EH (cell line): ENCODE measurements around the gene CENPN.

Experiments
- DNase-seq: peaks from one replicate; pipeline ENCODE4 v3.0.0-alpha.2; 2015; ENCODE audit warnings: low read depth

CENPN gene

DNA sequence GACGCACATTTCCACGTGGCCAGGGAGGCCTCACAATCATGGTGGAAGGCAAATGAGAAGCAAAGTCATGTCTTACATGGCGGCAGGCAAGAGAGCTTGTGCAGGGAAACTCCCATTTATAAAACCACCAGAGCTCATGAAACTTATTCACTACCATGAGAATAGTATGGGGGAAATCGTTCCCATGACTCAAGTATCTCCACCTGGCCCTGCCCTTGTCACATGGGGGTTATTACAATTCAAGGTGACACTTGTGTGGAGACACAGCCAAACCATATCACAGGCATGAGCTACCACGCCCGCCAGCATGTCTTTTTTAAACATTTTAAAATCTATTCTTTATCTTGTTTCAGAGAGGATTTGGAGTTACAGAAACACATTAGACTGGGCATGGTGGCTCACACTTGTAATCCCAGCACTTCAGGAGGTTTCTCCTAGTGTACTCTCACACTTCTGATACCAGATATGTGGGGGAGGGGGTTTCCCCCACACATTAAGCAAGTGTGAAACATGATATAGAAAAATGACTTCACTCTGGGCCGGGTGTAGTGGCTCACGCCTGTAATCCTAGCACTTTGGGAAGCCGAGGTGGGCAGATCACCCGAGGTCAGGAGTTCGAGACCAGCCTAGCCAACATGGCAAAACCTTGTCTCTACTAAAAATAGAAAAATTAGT, 23.1 kb downstream of the CENPN start:
- DNase-seq, result no peak

DNA sequence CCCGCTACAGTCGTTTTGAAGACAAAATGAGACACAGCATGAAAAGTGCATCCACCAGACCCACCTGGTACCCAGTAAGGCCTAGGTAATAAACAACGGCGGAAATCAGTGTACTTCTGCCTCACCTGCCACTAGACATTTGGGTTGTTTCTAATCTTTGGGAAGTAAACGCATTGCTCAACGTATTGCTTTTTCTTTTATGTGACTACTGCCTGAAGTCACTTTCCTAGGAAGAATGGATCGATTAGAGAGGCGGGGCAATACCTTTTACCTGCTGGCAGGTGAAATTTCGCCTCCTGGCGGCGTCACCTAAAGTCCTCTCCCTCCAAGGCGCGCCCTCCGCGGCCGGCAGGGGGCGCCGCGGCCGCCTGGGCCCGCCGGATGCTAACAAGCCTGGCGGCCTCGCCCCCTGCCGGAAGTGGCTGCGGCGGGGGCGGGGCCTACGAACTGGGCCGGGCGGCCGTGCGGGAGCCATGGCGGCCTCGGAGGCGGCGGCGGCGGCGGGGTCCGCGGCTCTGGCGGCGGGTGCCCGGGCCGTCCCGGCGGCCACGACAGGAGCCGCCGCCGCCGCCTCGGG, 28.5 kb downstream of the CENPN start, which contains the start of gene ATMIN:
Gene ATMIN (plus strand): TSS at position 445 of the 577 bp plus-strand sequence. CDS start 29 bp downstream, at position 474.
- peak; percentile 83 for DNase-seq

DNA sequence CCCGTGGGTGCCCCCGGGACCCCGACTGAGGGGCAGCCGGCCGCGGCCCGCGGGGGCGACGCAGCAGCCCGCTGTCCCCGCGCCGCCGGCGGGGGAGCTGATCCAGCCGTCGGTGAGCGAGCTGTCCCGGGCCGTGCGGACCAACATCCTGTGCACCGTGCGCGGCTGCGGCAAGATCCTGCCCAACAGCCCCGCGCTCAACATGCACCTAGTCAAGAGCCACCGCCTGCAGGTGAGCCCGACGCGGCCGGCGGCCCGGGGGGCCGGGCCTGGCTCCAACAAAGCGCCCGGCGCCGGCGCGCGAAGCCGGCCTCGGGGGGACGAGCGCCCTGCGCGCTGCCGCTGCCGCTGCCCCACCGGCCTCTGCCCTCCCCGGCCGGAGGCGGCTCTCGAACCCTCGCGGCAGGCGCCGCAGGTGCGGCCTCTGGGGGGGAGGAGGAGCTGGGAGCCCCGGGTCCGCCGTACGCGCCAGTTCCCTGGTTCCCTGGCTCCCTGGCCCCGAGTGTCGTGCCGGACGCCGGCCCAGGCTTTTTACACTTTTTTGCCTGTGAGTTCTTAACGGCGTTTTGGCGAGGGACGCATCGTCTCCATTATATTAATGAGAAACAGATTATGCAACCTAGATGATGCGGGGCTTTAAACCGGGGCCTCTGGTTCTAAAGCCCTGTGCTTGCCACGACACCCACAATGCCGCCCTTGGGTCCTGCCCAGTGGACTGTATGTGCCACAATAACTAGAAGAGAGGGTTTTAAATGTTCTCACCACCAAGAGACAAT, 29.1 kb downstream of the CENPN start:
- peak; percentile 46 for DNase-seq

DNA sequence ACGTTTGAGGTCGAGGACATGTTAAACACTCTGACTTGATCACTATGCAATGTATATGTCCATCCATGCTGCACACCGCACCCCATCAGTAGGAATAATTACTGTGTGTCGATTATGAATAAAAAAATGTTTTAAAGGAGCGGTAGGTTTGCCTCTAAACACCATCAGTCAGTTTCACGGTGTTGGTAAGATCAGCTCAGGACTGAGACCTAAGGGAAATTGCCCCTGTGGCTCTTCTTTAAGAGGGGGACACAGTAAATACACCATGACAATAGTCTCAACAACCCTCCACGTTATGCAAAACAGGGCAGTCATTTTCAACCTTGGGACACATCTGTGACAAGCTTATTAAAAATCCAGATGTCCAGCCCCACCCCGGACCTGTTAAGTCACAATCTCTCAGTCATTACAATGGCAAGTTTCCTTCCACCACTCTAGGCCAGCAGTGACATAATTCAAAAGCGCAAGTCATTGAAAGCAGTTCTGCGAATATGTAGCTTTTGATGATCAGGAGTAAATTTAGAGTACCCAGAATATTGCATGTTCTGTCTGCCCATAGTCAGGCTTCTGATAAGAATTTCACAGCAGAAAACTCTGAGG, 29.8 kb downstream of the CENPN start:
- peak; percentile 10 for DNase-seq

DNA sequence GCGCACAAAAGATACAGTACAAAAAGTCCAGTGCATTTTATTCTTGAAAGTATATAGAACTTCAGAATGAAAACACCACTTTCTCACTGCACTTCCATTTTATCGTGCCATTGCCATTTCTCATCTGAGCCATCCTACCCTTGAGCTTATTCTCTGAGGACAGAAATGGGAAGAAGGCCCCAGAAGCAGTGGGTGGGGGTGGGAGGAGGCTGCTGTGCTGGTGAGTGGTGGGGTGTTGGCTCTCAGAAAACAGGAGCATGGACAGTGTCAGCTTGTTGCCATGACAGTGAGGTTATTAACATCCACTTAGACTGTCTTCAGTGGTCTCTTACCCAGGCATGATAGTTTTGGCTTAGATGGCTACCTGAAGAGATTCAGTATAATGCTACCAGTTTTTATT, 33.1 kb downstream of the CENPN start:
- no peak for DNase-seq

DNA sequence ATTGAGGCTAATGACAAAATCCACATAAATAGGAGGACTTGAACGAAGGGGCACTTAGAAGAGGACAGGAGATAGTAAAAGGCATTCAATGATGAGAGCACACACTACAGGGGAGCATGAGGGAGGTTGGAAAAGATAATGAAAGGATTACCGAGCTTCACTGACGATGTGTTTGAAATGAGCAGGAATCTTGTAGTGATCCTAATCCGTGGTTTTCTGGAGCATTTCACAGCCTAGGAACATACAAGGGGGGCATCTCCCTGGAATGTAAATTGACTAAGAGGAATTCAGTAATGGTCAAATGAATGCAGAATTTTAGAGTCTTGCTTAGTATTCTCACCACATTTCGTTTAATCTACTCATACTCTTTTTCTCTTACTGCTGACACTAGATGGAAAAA, 33.8 kb downstream of the CENPN start:
- peak; percentile 34 for DNase-seq

DNA sequence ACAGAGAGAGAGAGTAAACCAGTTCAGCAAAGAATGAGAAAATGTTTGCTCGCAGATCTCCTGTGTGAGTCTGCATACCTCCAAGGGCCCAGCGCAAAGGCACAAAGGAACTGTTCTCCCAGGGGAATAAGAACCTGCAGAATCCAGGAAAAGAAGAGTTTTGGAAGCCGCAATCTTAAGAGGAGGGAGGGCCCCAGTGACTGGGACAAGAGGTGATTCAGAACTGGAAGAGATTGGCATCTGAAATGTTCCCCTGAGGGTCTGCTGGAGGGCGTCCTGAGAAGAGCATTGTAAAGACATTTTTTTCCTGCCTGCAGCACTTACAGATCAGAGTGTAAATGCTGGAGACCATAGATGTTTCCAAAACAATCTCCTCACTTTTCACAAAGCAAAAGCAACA, 34.7 kb downstream of the CENPN start:
- DNase-seq, result no peak

DNA sequence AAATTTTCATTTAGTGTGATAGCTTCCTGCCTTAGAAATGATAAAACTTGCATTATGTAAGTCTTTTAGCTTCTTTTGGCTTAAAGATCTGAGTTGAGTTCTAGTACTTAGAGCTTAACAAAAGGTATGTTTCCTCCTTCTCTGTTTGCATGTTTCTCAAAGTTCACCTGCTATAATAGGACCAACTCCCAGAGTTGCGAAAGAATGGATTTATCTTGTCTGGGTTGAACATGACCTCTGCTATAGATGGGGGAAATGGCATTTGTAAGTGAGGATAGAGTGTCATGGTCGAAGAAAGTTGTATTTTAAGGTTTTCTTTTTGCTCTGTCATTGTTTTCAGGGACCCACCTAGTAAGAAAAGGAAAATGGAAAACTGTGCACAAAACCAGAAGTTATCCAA, 35.8 kb downstream of the CENPN start:
- no peak for DNase-seq

DNA sequence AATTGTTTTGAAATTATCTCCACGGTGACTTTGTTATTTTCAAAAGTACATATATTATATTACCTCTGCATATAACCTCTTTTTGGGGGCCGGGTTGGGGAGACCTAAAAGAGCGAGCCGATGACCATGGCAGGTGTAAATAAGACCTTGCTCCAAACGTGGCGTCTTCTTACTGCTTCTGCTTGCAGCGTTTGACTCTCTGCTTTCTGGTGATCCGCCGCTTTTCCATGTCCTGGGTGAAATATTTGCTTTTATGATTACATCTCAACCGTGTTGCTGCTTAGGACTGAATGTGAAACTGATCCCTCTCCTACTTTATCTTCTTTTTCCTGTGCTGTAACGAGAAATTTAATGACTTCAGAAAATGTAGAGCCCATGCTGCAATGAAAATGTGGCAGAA, 46.7 kb downstream of the CENPN start:
- DNase-seq, result no peak

DNA sequence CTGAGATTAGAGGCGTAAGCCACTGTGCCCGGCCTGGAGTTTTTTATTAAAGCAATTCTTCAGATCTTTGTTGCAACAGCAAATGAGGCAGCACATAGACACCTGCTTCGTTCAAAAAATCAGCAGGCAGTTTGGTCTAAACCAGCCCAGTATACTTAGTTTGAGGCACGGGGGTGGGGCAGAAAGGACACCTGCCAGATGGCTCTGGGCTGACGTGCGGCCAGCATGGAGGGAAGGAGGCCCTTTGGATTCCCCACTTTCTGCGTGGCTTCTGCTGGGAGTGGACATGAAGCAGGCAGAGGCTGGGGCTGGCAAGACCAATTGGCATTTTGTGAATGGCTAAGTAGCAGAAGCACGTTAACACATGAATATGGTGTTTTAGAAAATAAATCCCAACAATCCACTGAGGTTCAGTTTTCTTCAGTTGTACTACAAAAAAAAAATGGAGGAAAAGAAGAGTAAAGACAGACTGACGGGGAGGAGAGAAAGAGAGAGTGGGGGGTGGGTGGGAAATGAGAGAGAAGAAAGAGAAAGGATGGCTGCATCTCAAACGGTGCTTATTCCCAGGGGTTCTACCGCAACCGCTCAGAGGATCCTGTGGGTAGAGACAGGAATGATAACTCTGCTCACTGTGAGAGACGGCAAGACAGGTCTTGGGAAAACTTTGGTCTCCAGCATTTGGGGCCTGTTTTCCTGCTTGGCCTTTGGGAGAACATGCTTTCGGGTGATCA, 53.7 kb downstream of the CENPN start:
- DNase-seq, result no peak

- no peak for DNase-seq
Measured at GRCh38 chr16:81061307-81061640, 54.3 kb downstream of the CENPN start.

DNA sequence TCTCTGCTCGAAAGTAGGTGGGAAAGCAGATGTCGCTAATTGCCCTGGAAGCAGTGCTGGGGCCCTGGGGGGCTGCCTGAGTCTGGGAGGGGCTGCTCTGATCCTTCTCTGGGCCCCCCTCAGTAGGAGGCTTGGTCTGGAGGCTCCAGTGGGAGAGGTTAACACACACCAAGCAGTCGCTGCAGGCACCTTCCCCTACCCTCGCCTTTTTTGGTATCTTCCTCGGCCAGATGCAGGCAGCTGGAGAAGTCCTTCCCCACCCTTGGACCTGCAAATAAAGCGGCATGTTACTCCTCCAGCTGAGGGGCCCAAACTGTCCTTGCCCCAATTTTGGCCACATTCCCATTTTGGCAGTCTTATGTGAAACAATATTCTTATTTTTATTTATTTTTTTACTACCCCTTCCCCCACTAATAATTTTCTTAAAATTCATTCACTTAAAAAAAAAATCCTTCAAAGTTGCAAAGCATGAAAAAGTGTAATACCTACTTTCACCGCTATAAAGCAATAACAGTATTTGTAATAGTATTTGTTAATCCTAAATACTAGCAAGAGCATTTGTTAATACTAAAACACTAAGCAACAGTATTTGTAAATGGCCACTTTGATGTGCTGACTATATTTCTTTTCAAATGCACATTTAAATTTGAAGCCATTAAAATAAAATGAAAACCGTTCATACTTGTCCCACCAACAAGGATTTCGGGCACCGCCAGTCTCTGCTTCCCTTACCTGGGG, 55.0 kb downstream of the CENPN start:
- DNase-seq, result no peak

DNA sequence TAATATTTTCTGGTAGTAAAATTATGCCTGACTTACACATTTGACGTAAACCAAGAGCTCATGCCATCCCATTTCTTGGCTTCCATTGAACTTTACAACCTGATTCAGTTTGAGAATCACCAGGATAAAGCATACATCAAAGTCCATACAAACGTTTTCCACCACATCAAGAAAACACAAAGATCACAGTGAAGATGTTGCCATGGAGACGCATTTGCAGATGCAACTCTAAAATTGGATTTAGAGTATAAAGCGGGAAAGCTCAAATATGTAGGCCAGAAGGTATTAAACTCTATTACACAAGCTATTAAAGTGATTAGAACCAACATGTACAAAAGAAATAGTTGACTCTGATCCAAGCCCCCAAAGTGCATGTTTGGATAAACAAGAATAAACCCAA, 59.7 kb downstream of the CENPN start:
- DNase-seq, result no peak

DNA sequence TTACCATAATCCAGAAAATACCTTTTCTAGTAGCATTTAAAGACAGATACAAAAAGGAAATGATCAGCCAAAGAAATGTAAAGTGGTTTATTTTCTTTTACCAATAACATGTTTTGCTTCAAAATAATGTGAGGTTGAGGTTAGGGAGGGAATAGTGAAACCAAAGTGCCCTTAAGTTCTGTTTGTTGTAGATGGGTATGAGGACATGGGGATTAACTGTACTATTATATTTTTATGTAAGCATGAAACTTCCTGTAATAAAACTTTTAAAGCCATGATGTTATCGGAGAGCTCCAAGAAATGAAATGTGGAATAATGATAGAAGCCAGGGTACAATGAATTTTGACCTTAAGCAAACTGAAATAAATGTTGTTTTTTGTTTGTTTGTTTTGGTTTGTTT, 60.2 kb downstream of the CENPN start:
- no peak for DNase-seq

DNA sequence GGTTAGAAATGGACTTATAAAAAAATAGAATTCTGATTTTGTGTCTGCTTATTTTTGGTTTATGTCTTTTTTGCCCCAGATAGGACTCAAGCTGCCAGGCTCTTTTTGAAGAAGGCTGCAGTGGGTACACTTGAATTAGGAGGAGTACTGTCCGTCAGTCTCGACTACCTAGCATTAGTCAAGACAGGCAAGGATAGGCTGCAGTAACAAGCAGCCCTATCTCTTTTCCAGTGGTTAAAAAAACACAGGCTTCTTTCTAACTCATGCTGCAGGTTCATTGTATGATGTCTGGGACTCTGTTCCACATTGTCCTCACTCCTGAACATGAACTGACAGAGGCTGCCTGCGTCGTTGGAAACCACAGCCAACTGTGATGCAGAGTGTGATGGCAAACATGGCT, 62.0 kb downstream of the CENPN start:
- no peak for DNase-seq

DNA sequence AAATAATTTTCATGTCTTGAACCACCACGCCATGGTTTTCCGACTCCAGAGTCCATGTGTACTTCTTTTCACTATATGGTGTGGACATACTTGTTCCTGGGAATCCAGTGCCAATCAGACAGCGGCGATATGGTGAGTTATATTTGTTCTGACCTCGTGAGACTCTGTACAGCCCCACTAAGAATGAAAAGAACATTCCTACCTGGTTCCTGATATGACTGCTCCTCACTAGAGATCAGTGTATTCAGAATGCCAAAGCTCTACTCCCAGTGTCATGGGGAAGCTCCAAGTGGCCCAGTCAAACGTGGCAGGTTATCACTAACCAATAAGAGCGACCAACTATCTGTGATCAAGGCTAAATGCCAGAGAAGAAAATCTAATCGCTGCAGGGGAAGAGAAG, 64.0 kb downstream of the CENPN start:
- no peak for DNase-seq

DNA sequence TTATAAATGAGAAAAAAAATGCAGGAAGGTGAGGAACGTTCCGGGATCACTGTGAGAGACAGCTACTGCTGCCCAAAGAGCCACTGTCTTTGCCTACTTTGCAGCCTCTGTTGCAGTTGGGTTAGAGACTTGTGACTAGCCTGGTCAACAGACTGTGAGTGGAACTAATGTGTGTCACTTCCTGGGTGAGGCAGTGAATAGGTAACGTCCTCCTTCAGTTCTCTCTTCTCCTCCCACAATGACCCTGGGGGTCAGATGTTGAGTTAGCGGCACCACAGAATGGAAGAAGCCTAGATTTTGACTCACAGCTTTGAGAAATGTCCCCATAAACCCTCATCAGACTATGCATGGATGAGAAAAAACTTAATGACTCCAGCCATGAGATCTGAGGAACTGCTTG, 64.8 kb downstream of the CENPN start:
- DNase-seq, result peak; percentile 12

- DNase-seq, result no peak
Measured at GRCh38 chr16:81073560-81074330, 66.7 kb downstream of the CENPN start.

DNA sequence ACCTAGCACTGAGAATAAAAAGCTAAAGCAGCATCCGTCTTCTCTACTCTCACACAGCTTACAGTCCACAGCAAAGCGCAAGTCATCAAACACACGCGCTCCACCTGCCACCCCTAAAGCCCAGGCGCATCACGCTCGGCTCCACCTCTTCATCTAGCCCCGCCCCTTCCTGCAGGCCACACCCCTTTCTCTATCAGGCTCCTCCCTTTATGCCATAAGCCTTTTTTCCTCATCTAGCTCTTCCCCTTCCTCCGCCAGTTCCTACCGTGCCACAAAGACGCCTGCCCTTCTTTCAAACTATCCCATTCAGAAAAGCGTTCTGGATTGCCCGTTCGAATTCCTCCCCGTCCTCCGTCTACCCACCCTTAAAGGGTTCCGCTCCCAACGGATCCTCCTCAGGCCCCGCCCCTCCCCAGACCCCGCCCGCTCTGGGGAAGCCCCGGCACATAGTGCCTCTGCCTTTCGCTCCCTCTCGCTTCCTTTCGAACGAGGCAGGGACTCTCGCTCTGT, 69.6 kb downstream of the CENPN start:
- peak; percentile 87 for DNase-seq

- DNase-seq, result peak; percentile 96
Measured at GRCh38 chr16:81077076-81077940, 70.3 kb downstream of the CENPN start, which contains the start of gene C16orf46. Gene C16orf46, minus strand, starts transcription at chr16:81077238. Its CDS starts 13,283 bp downstream, at chr16:81063955.
